Measurements from ENCODE around the gene RBBP9.
"Not testable (repeated sequence)": the region's sequence is repeated elsewhere in the genome, so short reads cannot be mapped to it uniquely, and the experiment has no call there.

RBBP9 gene

DNA sequence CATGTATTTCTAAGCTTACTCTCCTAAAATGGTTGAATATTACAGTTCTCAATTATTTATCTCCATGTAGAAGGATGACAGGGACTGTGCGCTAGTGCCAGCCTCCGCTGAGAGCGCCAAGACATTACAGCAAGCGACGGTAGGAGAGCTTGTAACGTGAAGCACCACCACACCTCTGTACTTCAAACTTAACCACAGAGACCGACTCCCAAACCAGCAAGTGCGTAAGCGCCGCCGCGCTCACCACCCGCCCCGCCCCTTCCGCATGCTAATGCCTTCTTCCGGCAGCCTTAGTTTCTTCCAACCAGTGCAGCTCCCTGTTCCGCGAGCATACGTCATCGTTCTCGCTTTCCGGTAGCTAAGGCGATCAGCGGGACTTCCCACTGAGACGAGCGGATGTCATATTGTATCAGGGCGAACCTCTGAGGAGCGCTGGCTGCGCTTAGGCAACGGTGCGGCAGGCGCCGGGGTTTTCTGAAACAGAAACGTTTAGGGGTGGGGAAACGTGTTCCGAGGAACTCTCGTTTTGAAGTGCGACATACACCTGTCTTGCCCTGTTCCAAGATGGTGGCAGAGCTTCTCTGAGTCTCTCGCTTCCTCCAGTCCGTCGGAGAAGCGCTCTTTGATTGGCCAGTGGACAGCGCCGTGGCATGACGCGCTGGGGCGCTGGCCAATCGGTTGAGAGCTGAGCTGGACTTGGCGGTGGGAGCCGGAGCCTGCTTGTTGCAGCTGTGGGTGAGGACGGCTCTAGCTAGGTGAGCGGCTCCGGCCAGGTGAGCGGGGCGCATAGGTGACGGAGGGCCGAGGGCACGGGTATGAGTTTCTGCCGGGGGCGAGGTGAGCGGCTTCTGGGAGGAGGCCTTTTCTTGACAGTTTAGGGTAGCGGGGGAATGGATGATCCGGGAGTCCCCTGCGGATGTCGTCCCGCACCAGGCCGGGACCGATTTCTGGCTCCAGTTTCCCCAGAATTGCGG, 10.5 kb upstream of the RBBP9 start, which contains the start of gene SEC23B:
Gene SEC23B, plus strand, starts transcription at position 723 of the 974 bp plus-strand sequence. CDS start 2,896 bp downstream, outside the sequence.
- H3K4me3 ChIP-seq (replicated peaks in 1 of 2; ENCODE audit: low read depth in 2 of 2, low read length in 2 of 2), result peak within 1 kb of the TSS; percentile 82 to 97
- TF ChIP-seq, protein P1, sequence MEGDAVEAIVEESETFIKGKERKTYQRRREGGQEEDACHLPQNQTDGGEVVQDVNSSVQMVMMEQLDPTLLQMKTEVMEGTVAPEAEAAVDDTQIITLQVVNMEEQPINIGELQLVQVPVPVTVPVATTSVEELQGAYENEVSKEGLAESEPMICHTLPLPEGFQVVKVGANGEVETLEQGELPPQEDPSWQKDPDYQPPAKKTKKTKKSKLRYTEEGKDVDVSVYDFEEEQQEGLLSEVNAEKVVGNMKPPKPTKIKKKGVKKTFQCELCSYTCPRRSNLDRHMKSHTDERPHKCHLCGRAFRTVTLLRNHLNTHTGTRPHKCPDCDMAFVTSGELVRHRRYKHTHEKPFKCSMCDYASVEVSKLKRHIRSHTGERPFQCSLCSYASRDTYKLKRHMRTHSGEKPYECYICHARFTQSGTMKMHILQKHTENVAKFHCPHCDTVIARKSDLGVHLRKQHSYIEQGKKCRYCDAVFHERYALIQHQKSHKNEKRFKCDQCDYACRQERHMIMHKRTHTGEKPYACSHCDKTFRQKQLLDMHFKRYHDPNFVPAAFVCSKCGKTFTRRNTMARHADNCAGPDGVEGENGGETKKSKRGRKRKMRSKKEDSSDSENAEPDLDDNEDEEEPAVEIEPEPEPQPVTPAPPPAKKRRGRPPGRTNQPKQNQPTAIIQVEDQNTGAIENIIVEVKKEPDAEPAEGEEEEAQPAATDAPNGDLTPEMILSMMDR (IDR thresholded peaks at IDR 0.05; ENCODE audit: low read depth, low read length), result no peak
- peak; percentile 97 to 98 for DNase-seq (ENCODE audit: low read depth in 2 of 2)

DNA sequence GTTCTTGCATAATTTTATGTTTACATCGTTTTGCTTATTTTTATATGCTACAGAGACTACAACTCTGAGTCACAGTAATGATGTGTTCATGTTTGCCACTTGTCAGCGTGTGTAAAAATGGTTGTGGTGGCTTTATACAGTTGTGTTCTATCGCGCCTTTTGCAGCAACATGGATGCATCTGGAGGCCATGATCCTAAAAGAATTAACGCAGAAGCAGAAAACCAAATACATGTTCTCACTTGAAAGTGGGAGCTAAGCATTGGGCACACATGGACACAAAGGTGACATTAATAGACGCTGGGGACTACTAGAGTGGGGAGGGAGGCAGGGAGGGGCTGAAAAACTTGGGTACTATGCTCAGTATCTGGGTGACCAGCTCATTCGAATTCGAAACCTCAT, 9.7 kb upstream of the RBBP9 start:
- TF ChIP-seq, protein P1 (IDR thresholded peaks at IDR 0.05; ENCODE audit: low read depth, low read length), result no peak
- H3K4me3 ChIP-seq (replicated peaks in 1 of 2; ENCODE audit: low read depth in 2 of 2, low read length in 2 of 2), result peak overlapping the region; percentile 82 to 97
- no peak for DNase-seq (ENCODE audit: low read depth in 2 of 2)

DNA sequence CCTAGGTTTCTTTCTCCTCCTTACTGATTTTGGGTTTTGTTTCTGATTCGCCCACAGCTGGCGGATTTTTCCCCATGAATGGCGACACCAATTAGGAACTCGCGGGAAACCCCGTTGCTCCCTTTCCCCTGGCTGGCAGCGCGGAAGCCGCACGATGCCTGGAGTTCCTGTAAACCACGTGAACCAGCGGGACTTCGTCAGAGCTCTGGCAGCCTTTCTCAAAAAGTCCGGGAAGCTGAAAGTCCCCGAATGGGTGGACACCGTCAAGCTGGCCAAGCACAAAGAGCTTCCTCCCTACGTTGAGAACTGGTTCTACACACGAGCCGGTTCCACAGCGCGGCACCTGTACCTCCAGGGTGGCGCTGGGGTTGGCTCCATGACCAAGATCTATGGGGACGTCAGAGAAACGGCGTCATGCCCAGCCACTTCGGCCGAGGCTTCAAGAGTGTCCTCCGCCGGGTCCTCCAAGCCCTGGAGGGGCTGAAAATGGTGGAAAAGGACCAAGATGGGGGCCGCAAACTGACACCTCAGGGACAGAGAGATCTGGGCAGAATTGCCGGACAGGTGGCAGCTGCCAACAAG, 7.5 kb upstream of the RBBP9 start:
- H3K4me3 ChIP-seq (replicated peaks in 1 of 2; ENCODE audit: low read depth in 2 of 2, low read length in 2 of 2), result no peak overlapping the region
- TF ChIP-seq, protein P1 (IDR thresholded peaks at IDR 0.05; ENCODE audit: low read depth, low read length), result no peak
- DNase-seq (ENCODE audit: low read depth in 2 of 2), result peak; percentile 57 to 75

DNA sequence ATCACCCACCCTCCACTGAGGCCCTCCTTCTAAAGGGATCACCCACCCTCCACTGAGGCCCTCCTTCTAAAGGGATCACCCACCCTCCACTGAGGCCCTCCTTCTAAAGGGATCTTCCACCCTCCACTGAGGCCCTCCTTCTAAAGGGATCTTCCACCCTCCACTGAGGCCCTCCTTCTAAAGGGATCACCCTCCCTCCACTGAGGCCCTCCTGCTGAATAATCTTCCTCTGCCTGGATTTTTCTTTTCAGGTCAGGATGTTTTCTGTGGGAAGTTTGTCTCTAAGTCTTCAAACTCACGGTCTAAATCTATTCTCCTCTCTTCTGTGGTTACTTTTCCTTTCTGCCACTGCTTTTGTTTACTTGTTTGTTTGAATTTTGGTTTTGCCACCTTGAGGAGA, 4.6 kb upstream of the RBBP9 start:
- not testable (repeated sequence) for DNase-seq (ENCODE audit: low read depth in 2 of 2)

DNA sequence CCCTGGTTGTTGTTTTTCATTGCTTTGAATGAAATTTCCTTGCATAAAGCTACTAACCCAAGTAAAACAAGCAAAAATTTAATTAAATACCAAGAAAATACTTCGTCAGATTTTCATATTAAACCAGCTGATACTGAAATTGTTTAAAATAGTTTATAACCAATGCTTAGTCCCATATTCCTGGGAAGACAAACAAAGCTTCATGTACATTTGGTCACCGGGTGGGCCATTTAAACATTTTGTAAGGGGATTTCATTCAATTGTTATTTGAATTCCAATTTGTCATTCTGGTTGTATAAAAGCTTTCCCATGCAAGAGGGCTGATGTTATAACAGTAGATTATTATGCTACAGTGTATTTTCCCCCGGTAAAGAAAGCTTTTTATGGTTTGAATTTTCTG, 578 bp upstream of the RBBP9 start:
- no peak overlapping the region for H3K4me3 ChIP-seq (replicated peaks in 1 of 2; ENCODE audit: low read depth in 2 of 2, low read length in 2 of 2)
- TF ChIP-seq, protein P1 (IDR thresholded peaks at IDR 0.05; ENCODE audit: low read depth, low read length), result no peak
- DNase-seq (ENCODE audit: low read depth in 2 of 2), result no peak

More for the DNA sequence above, 4.6 kb upstream of the RBBP9 start:
- not testable (repeated sequence) for H3K4me3 ChIP-seq (replicated peaks in 1 of 2; ENCODE audit: low read depth in 2 of 2, low read length in 2 of 2)

DNA sequence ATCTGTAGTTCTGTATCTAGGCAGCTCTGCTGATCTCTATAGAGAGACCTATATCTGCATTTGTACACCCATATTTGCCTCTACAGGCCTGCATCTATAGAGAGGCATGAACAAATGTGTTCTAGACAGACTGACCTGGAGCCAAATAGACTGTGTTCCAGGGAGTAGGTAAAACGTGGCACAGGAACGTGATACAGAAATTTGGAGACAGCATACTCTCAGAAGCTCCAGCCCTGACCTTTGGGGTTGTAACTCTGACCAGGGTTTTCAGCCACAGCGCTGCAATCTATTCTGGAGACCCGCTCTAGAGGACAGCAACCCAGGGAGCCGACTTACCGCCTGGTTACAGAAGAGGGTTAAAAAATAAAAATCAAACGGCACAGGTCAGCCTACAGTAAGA, 983 bp downstream of the RBBP9 start:
- peak in 1 of 2 donors; percentile 11 for DNase-seq (ENCODE audit: low read depth in 2 of 2)
- TF ChIP-seq, protein P1 (IDR thresholded peaks at IDR 0.05; ENCODE audit: low read depth, low read length), result no peak
- H3K4me3 ChIP-seq (replicated peaks in 1 of 2; ENCODE audit: low read depth in 2 of 2, low read length in 2 of 2), result peak overlapping the region; percentile 88 to 98

DNA sequence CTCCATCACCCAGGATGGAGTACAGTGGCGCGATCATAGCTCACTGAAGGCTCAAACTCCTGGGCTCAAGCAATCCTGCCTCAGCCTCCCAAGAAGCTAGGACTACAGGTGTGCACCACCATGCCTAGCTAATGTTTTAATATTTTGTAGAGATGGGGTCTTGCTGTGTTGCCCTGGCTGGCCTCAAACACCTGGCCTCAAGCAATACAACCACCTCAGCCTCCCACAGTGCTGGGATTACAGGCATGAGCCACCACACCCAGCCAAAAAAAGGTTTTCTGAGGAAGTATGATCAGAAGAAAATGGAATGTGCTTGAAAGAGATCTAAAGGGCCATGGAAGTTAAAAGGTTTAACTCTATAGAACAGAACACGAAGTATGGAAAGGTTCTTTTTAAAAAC, 8.7 kb downstream of the RBBP9 start:
- H3K4me3 ChIP-seq (replicated peaks in 1 of 2; ENCODE audit: low read depth in 2 of 2, low read length in 2 of 2), result no peak overlapping the region
- TF ChIP-seq, protein P1 (IDR thresholded peaks at IDR 0.05; ENCODE audit: low read depth, low read length), result no peak
- DNase-seq (ENCODE audit: low read depth in 2 of 2), result no peak

Data from cardiac fibroblast (primary cell).